Activated naive CD4-positive, alpha-beta T cell treated with anti-CD3 and anti-CD28 coated beads, Interleukin-2, amount 10 ng/mL, durations not matched to agents 7 days and 5 days (primary cell): ENCODE measurements around the gene DENND4A.
"Not testable (repeated sequence)": the region's sequence is repeated elsewhere in the genome, so short reads cannot be mapped to it uniquely, and the experiment has no call there.

ENCODE experiments used
- CTCF ChIA-PET: fragments of 350-600 bp; sonication (Branson Sonifier 250); formaldehyde crosslinking; loops from one replicate; lab custom pipeline; 2021; ENCODE audit warnings: antibody characterized with exemption; lab: Charles Lee
- DNase-seq: peaks from one replicate; pipeline ENCODE4 v3.0.0-alpha.2; 2020
- H3K27ac Mint-ChIP-seq: one replicate; pipeline ENCODE4 v1.8.0; 2021; ENCODE audit warnings: mild to moderate bottlenecking, moderate library complexity, mixed read lengths
- H3K27me3 Mint-ChIP-seq: one replicate; pipeline ENCODE4 v1.8.0; 2021; ENCODE audit warnings: mild to moderate bottlenecking, mixed read lengths
- H3K36me3 Mint-ChIP-seq: one replicate; pipeline ENCODE4 v1.8.0; 2021; ENCODE audit warnings: mixed read lengths
- H3K4me1 Mint-ChIP-seq: one replicate; pipeline ENCODE4 v1.8.0; 2021; ENCODE audit warnings: mixed read lengths
- H3K4me3 Mint-ChIP-seq: one replicate; pipeline ENCODE4 v1.8.0; 2021; ENCODE audit warnings: mild to moderate bottlenecking, moderate library complexity, mixed read lengths
- H3K9me3 Mint-ChIP-seq: one replicate; pipeline ENCODE4 v1.8.0; 2021; ENCODE audit warnings: mixed read lengths

DENND4A gene

GRCh38 chr15:65812467-65812866 lies 20.4 kb upstream of the DENND4A start:
- H3K4me3 Mint-ChIP-seq = no peak overlapping the region
- H3K4me1 Mint-ChIP-seq = peaks cover 15% of the 10 kb centered on the region
- CTCF ChIA-PET = no interaction called here
- H3K27ac Mint-ChIP-seq = no peak overlapping the region
- H3K36me3 Mint-ChIP-seq = peaks cover 9% of the 10 kb centered on the region
- peaks cover 3% of the 10 kb centered on the region for H3K27me3 Mint-ChIP-seq
- peaks cover 5% of the 10 kb centered on the region for H3K9me3 Mint-ChIP-seq
- DNase-seq = no peak

GRCh38 chr15:65811835-65812234 lies 19.7 kb upstream of the DENND4A start:
- peaks cover 5% of the 10 kb centered on the region for H3K9me3 Mint-ChIP-seq
- H3K27me3 Mint-ChIP-seq = no peaks in the 10 kb centered on the region
- no peak overlapping the region for H3K4me3 Mint-ChIP-seq
- H3K27ac Mint-ChIP-seq = no peak overlapping the region
- no peak for DNase-seq
- peaks cover 14% of the 10 kb centered on the region for H3K4me1 Mint-ChIP-seq
- peaks cover 9% of the 10 kb centered on the region for H3K36me3 Mint-ChIP-seq
- CTCF ChIA-PET = no interaction called here

GRCh38 chr15:65811011-65811733 lies 19.1 kb upstream of the DENND4A start:
- H3K4me3 Mint-ChIP-seq, DNase-seq, H3K9me3 Mint-ChIP-seq, CTCF ChIA-PET, H3K27me3 Mint-ChIP-seq, H3K36me3 Mint-ChIP-seq: not testable (repeated sequence)
- Mint-ChIP-seq H3K27ac (peak overlapping the region; percentile 14), H3K4me1 (peaks cover 15% of the 10 kb centered on the region)

- Mint-ChIP-seq H3K4me3 (no peak overlapping the region), H3K27me3 (no peaks in the 10 kb centered on the region), H3K4me1 (peaks cover 30% of the 10 kb centered on the region), H3K9me3 (no peaks in the 10 kb centered on the region), H3K27ac (no peak overlapping the region), H3K36me3 (peaks cover 2% of the 10 kb centered on the region)
- DNase-seq = no peak
- CTCF ChIA-PET = interaction anchor here (0.6 kb wide), 1 partner anchor 12 kb away, joined by 3 read pairs; no protein-coding TSS in a partner anchor
Observed at GRCh38 chr15:65806397-65806796, 14.3 kb upstream of the DENND4A start.

GRCh38 chr15:65805019-65805745 lies 13.1 kb upstream of the DENND4A start:
- CTCF ChIA-PET = interaction anchor here (0.9 to 1.6 kb wide), 2 partner anchors 11 to 17 kb away, joined by 6 to 7 read pairs; no protein-coding TSS in a partner anchor
- Mint-ChIP-seq H3K4me3 (no peak overlapping the region), H3K9me3 (no peaks in the 10 kb centered on the region), H3K4me1 (peaks cover 33% of the 10 kb centered on the region), H3K27ac (peak overlapping the region; percentile 24), H3K27me3 (no peaks in the 10 kb centered on the region), H3K36me3 (peaks cover 2% of the 10 kb centered on the region)
- no peak for DNase-seq

GRCh38 chr15:65804252-65804931 lies 12.3 kb upstream of the DENND4A start:
- Mint-ChIP-seq H3K36me3 (peaks cover 2% of the 10 kb centered on the region), H3K4me1 (peaks cover 33% of the 10 kb centered on the region), H3K27ac (no peak overlapping the region), H3K4me3 (no peak overlapping the region), H3K27me3 (no peaks in the 10 kb centered on the region), H3K9me3 (no peaks in the 10 kb centered on the region)
- DNase-seq = no peak
- CTCF ChIA-PET = interaction anchor here (0.9 to 1.6 kb wide), 2 partner anchors 10 to 18 kb away, joined by 6 to 7 read pairs; no protein-coding TSS in a partner anchor

- Mint-ChIP-seq H3K27me3 (no peaks in the 10 kb centered on the region), H3K36me3 (peaks cover 1% of the 10 kb centered on the region), H3K4me1 (peaks cover 37% of the 10 kb centered on the region), H3K9me3 (no peaks in the 10 kb centered on the region), H3K27ac (no peak overlapping the region), H3K4me3 (no peak overlapping the region)
- CTCF ChIA-PET = no interaction called here
- DNase-seq = no peak
Observed at GRCh38 chr15:65801229-65801805, 9.2 kb upstream of the DENND4A start.

GRCh38 chr15:65796610-65797078 lies 4.6 kb upstream of the DENND4A start:
- H3K27me3 Mint-ChIP-seq = no peaks in the 10 kb centered on the region
- no peak overlapping the region for H3K4me3 Mint-ChIP-seq
- H3K27ac Mint-ChIP-seq = no peak overlapping the region
- peaks cover 53% of the 10 kb centered on the region for H3K4me1 Mint-ChIP-seq
- H3K9me3 Mint-ChIP-seq = no peaks in the 10 kb centered on the region
- CTCF ChIA-PET = interaction anchor here (0.6 to 1.5 kb wide), 3 partner anchors 27 to 159 kb away, joined by 3 read pairs; no protein-coding TSS in a partner anchor
- peaks cover 4% of the 10 kb centered on the region for H3K36me3 Mint-ChIP-seq
- no peak for DNase-seq

GRCh38 chr15:65795663-65796216 lies 3.6 kb upstream of the DENND4A start:
- CTCF ChIA-PET = no interaction called here
- Mint-ChIP-seq H3K36me3 (peaks cover 4% of the 10 kb centered on the region), H3K9me3 (no peaks in the 10 kb centered on the region), H3K4me3 (no peak overlapping the region), H3K27me3 (no peaks in the 10 kb centered on the region), H3K27ac (no peak overlapping the region), H3K4me1 (peaks cover 52% of the 10 kb centered on the region)
- no peak for DNase-seq

- no peak for DNase-seq
- Mint-ChIP-seq H3K4me3 (peak overlapping the region; percentile 61), H3K4me1 (peaks cover 67% of the 10 kb centered on the region), H3K27me3 (no peaks in the 10 kb centered on the region), H3K9me3 (no peaks in the 10 kb centered on the region), H3K27ac (peak overlapping the region; percentile 83), H3K36me3 (peaks cover 6% of the 10 kb centered on the region)
- CTCF ChIA-PET = interaction anchor here (0.9 to 2.5 kb wide), 5 partner anchors 11 to 35 kb away, joined by 3 to 9 read pairs (median 6); no protein-coding TSS in a partner anchor
Observed at GRCh38 chr15:65793818-65794104, 1.7 kb upstream of the DENND4A start.

- no peaks in the 10 kb centered on the region for H3K27me3 Mint-ChIP-seq
- peaks cover 9% of the 10 kb centered on the region for H3K36me3 Mint-ChIP-seq
- H3K4me1 Mint-ChIP-seq = peaks cover 71% of the 10 kb centered on the region
- peak overlapping the region; percentile 85 for H3K4me3 Mint-ChIP-seq
- no peak for DNase-seq
- CTCF ChIA-PET = interaction anchor here (1.0 to 2.5 kb wide), 6 partner anchors 11 to 43 kb away, joined by 5 to 10 read pairs (median 7); no protein-coding TSS in a partner anchor
- H3K9me3 Mint-ChIP-seq = no peaks in the 10 kb centered on the region
- H3K27ac Mint-ChIP-seq = peak overlapping the region; percentile 97
Observed at GRCh38 chr15:65792988-65793817, 1.1 kb upstream of the DENND4A start.

- peak overlapping the region; percentile 97 for H3K27ac Mint-ChIP-seq
- H3K27me3 Mint-ChIP-seq = no peaks in the 10 kb centered on the region
- CTCF ChIA-PET = interaction anchor here (0.8 to 2.5 kb wide), 8 partner anchors 27 to 45 kb away, joined by 3 to 10 read pairs (median 6); no protein-coding TSS in a partner anchor
- peaks cover 8% of the 10 kb centered on the region for H3K36me3 Mint-ChIP-seq
- DNase-seq = no peak
- H3K9me3 Mint-ChIP-seq = no peaks in the 10 kb centered on the region
- H3K4me3 Mint-ChIP-seq = peak overlapping the region; percentile 85
- peaks cover 66% of the 10 kb centered on the region for H3K4me1 Mint-ChIP-seq
Observed at GRCh38 chr15:65791335-65792137, 557 bp downstream of the DENND4A start.
